Mesendoderm (in vitro differentiated cells): Measurements from ENCODE around the gene NT5DC4.

Experiments used
- DNase-seq: peaks from one replicate; pipeline ENCODE4 v3.0.0; 2013
- H2AK5ac ChIP-seq: 2 replicates; pipeline ENCODE4 v1.6.1; 2013; ENCODE audit warnings: low read length, inconsistent platforms
- H2BK120ac ChIP-seq: 2 replicates; pipeline ENCODE4 v1.6.1; 2013; ENCODE audit warnings: low read depth, mild to moderate bottlenecking, low read length, moderate library complexity, mixed read lengths
- H2BK15ac ChIP-seq: replicated peaks from 2 replicates; pipeline ENCODE4 v1.6.1; 2013; ENCODE audit warnings: low read depth, mild to moderate bottlenecking, moderate library complexity
- H2BK5ac ChIP-seq: 2 replicates; pipeline ENCODE4 v1.6.1; 2013; ENCODE audit warnings: low read length, inconsistent platforms
- H3K18ac ChIP-seq: 2 replicates; pipeline ENCODE4 v1.6.1; 2013; ENCODE audit warnings: mild to moderate bottlenecking, low read length, mixed read lengths
- H3K23ac ChIP-seq: one replicate; pipeline ENCODE4 v1.6.1; 2013; ENCODE audit warnings: low read length
- H3K27ac ChIP-seq: 2 replicates; pipeline ENCODE4 v1.5.1; 2013; ENCODE audit warnings: low read depth, mild to moderate bottlenecking, inconsistent platforms, low read length, moderate library complexity
- H3K27me3 ChIP-seq: 2 replicates; pipeline ENCODE4 v1.6.1; 2013; ENCODE audit warnings: low read length, control low read depth, mild to moderate bottlenecking, inconsistent platforms; ENCODE audit not compliant: insufficient read depth, poor library complexity
- H3K36me3 ChIP-seq: 2 replicates; pipeline ENCODE4 v1.6.1; 2013; ENCODE audit warnings: low read length, inconsistent platforms; ENCODE audit not compliant: control insufficient read depth, insufficient read depth
- H3K4ac ChIP-seq: one replicate; pipeline ENCODE4 v1.6.1; 2013; ENCODE audit warnings: low read depth, mild to moderate bottlenecking, low read length, moderate library complexity
- H3K4me1 ChIP-seq: 2 replicates; pipeline ENCODE4 v1.6.1; 2013; ENCODE audit warnings: low read depth, low read length, inconsistent platforms; ENCODE audit not compliant: control insufficient read depth
- H3K4me2 ChIP-seq: 2 replicates; pipeline ENCODE4 v1.6.1; 2013; ENCODE audit warnings: low read length
- H3K4me3 ChIP-seq: 2 replicates; pipeline ENCODE4 v1.5.1; 2013; ENCODE audit warnings: mild to moderate bottlenecking, low read length
- H3K56ac ChIP-seq: one replicate; pipeline ENCODE4 v1.6.1; 2013; ENCODE audit warnings: low read length
- H3K79me1 ChIP-seq: 2 replicates; pipeline ENCODE4 v1.6.1; 2013; ENCODE audit warnings: low read length, inconsistent platforms
- H3K79me2 ChIP-seq: 2 replicates; pipeline ENCODE4 v1.6.1; 2013; ENCODE audit warnings: mild to moderate bottlenecking, low read length; ENCODE audit not compliant: control insufficient read depth, insufficient read depth
- H3K9ac ChIP-seq: 2 replicates; pipeline ENCODE4 v1.6.1; 2013; ENCODE audit warnings: low read length, inconsistent platforms
- H4K5ac ChIP-seq: one replicate; pipeline ENCODE4 v1.6.1; 2013; ENCODE audit warnings: low read length
- H4K8ac ChIP-seq: one replicate; pipeline ENCODE4 v1.6.1; 2013; ENCODE audit warnings: low read depth, mild to moderate bottlenecking, control low read depth, low read length, moderate library complexity
- WGBS: extraction: QIAGEN DNeasy Blood & Tissue Kit; methylation state at CpG from one replicate; pipeline ENCODE4 v1.1.7; 2013; ENCODE audit warnings: low lambda C conversion rate, missing lambda C conversion rate; ENCODE audit not compliant: insufficient coverage; ENCODE audit errors: extremely low coverage; 5-methylcytosine and 5-hydroxymethylcytosine counted together

NT5DC4 gene

GRCh38 chr2:112782234-112782799, 61.5 kb downstream of the NT5DC4 start:
- no peak overlapping the region for H3K27ac ChIP-seq
- H3K56ac ChIP-seq, result no peak overlapping the region
- H2BK5ac ChIP-seq, result no peak overlapping the region
- H2AK5ac ChIP-seq, result no peak overlapping the region
- no peaks in the 10 kb centered on the region for H3K36me3 ChIP-seq
- WGBS, result no CpG with 5 or more reads among the region's 3 CpGs
- no peak overlapping the region for H4K8ac ChIP-seq
- no peak overlapping the region for H2BK15ac ChIP-seq
- H3K4ac ChIP-seq, result no peak overlapping the region
- no peaks in the 10 kb centered on the region for H3K79me2 ChIP-seq
- no peaks in the 10 kb centered on the region for H3K79me1 ChIP-seq
- H3K23ac ChIP-seq, result no peak overlapping the region
- peaks cover 2% of the 10 kb centered on the region for H3K4me1 ChIP-seq
- H3K9ac ChIP-seq, result no peak overlapping the region
- DNase-seq, result no peak
- H3K4me2 ChIP-seq, result no peak overlapping the region
- H3K18ac ChIP-seq, result no peak overlapping the region
- no peak overlapping the region for H3K4me3 ChIP-seq
- H3K27me3 ChIP-seq, result no peaks in the 10 kb centered on the region
- H2BK120ac ChIP-seq, result no peak overlapping the region
- no peak overlapping the region for H4K5ac ChIP-seq

- Histone ChIP-seq H3K79me2 (no peaks in the 10 kb centered on the region), H3K9ac (no peak overlapping the region), H3K4me2 (no peak overlapping the region), H3K36me3 (no peaks in the 10 kb centered on the region), H3K79me1 (no peaks in the 10 kb centered on the region), H3K27me3 (no peaks in the 10 kb centered on the region), H3K4me1 (peaks cover 2% of the 10 kb centered on the region), H3K56ac (no peak overlapping the region), H2BK5ac (no peak overlapping the region), H3K27ac (no peak overlapping the region), H2BK120ac (no peak overlapping the region), H3K18ac (peak overlapping the region; percentile 60), H2AK5ac (no peak overlapping the region), H4K8ac (no peak overlapping the region), H3K4me3 (no peak overlapping the region), H2BK15ac (no peak overlapping the region), H3K4ac (no peak overlapping the region), H3K23ac (no peak overlapping the region), H4K5ac (no peak overlapping the region)
- WGBS, result no CpG with 5 or more reads among the region's 3 CpGs
- DNase-seq, result no peak
These were observed 62.4 kb downstream of the NT5DC4 start for GRCh38 chr2:112783187-112783714.

GRCh38 chr2:112784199-112785189, 63.7 kb downstream of the NT5DC4 start, which contains the start of gene IL1A:
IL1A (minus strand) TSS chr2:112784493; CDS start chr2:112783770, 723 bp downstream.
- Histone ChIP-seq H3K4ac (peak within 1 kb of the TSS; percentile 16), H3K23ac (no peak within 1 kb of the TSS), H3K4me3 (no peak within 1 kb of the TSS), H3K4me2 (no peak within 1 kb of the TSS), H3K18ac (peak within 1 kb of the TSS; percentile 60), H2BK120ac (no peak within 1 kb of the TSS), H3K4me1 (peaks cover 2% of the 10 kb centered on the region), H4K5ac (peak within 1 kb of the TSS; percentile 47), H3K27me3 (no peaks in the 10 kb centered on the region), H3K27ac (no peak within 1 kb of the TSS), H4K8ac (no peak within 1 kb of the TSS), H3K56ac (peak within 1 kb of the TSS; percentile 40), H2BK5ac (no peak within 1 kb of the TSS), H3K79me2 (no peaks in the 10 kb centered on the region), H3K79me1 (no peaks in the 10 kb centered on the region), H2AK5ac (no peak within 1 kb of the TSS), H3K9ac (no peak within 1 kb of the TSS), H2BK15ac (peak within 1 kb of the TSS; percentile 57), H3K36me3 (no peaks in the 10 kb centered on the region)
- no CpG with 5 or more reads among the region's 13 CpGs for WGBS
- DNase-seq, result peak; percentile 82

- DNase-seq, result no peak
- no peak overlapping the region for H2BK15ac ChIP-seq
- no peaks in the 10 kb centered on the region for H3K27me3 ChIP-seq
- H3K4ac ChIP-seq, result no peak overlapping the region
- no peak overlapping the region for H4K5ac ChIP-seq
- H2BK120ac ChIP-seq, result no peak overlapping the region
- H4K8ac ChIP-seq, result no peak overlapping the region
- no peak overlapping the region for H3K9ac ChIP-seq
- H3K79me2 ChIP-seq, result no peaks in the 10 kb centered on the region
- no peaks in the 10 kb centered on the region for H3K36me3 ChIP-seq
- H3K4me2 ChIP-seq, result no peak overlapping the region
- H3K18ac ChIP-seq, result no peak overlapping the region
- no peak overlapping the region for H3K4me3 ChIP-seq
- H3K27ac ChIP-seq, result no peak overlapping the region
- no peak overlapping the region for H2AK5ac ChIP-seq
- H3K79me1 ChIP-seq, result no peaks in the 10 kb centered on the region
- H3K23ac ChIP-seq, result no peak overlapping the region
- H2BK5ac ChIP-seq, result no peak overlapping the region
- H3K4me1 ChIP-seq, result peaks cover 2% of the 10 kb centered on the region
- no peak overlapping the region for H3K56ac ChIP-seq
- WGBS, result no CpG with 5 or more reads among the region's 3 CpGs
These were observed 66.5 kb downstream of the NT5DC4 start for GRCh38 chr2:112787294-112787693.

GRCh38 chr2:112787729-112788393, 67.0 kb downstream of the NT5DC4 start:
- no peak overlapping the region for H3K27ac ChIP-seq
- H3K23ac ChIP-seq, result no peak overlapping the region
- no peak for DNase-seq
- H4K5ac ChIP-seq, result no peak overlapping the region
- no peaks in the 10 kb centered on the region for H3K36me3 ChIP-seq
- no peak overlapping the region for H3K56ac ChIP-seq
- WGBS, result no CpG with 5 or more reads among the region's 4 CpGs
- no peak overlapping the region for H2BK120ac ChIP-seq
- no peak overlapping the region for H3K4ac ChIP-seq
- no peaks in the 10 kb centered on the region for H3K79me1 ChIP-seq
- no peak overlapping the region for H3K18ac ChIP-seq
- H3K9ac ChIP-seq, result no peak overlapping the region
- H2BK5ac ChIP-seq, result no peak overlapping the region
- no peak overlapping the region for H3K4me2 ChIP-seq
- H4K8ac ChIP-seq, result no peak overlapping the region
- peaks cover 2% of the 10 kb centered on the region for H3K4me1 ChIP-seq
- H2BK15ac ChIP-seq, result no peak overlapping the region
- H3K4me3 ChIP-seq, result no peak overlapping the region
- no peak overlapping the region for H2AK5ac ChIP-seq
- H3K79me2 ChIP-seq, result no peaks in the 10 kb centered on the region
- H3K27me3 ChIP-seq, result no peaks in the 10 kb centered on the region
